ENCODE data around the gene DNAJC16. TPM values are rescaled to one million over a fixed set of nuclear protein-coding genes. Genes with fewer than 3 reads are reported as not detected.

The DNAJC16 gene
- total and polyA plus RNA-seq, 3 donors from 2014 or later = 19.9 to 32.1 (median 24.3) TPM

- H3K27me3 ChIP-seq = no peaks in the 10 kb centered on the region
- H3K27ac ChIP-seq = no peak overlapping the region
- no peaks in the 10 kb centered on the region for H3K9me3 ChIP-seq
- H3K4me1 ChIP-seq = peaks cover 2% of the 10 kb centered on the region
- no peak overlapping the region for H3K4me3 ChIP-seq
- TF ChIP-seq CTCF (IDR thresholded peaks at IDR 0.05) = no peak
- no peak for TF ChIP-seq POLR2A (IDR thresholded peaks at IDR 0.05)
- intact Hi-C loops (cut with DNase I; ENCODE audit: low total_unique reads) = no loop called here
- WGBS, 2 donors = 67 to 75% methylated on average over 14 to 18 of the region's 18 CpGs
- H3K36me3 ChIP-seq (ENCODE audit: low read depth, missing control alignments) = no peaks in the 10 kb centered on the region
- DNase-seq = no peak
Observed at GRCh38 chr1:15583016-15583706, 56.5 kb downstream of the DNAJC16 start.

GRCh38 chr1:15584489-15585363, 58.1 kb downstream of the DNAJC16 start, which contains the start of gene AGMAT:
Gene AGMAT (minus strand): TSS chr1:15585051. CDS start chr1:15584967, 84 bp downstream.
- intact Hi-C loops (cut with DNase I; ENCODE audit: low total_unique reads) = no loop called here
- Histone ChIP-seq H3K4me1 (no peaks in the 10 kb centered on the region), H3K27ac (no peak within 1 kb of the TSS), H3K36me3 (ENCODE audit: low read depth, missing control alignments) (no peaks in the 10 kb centered on the region), H3K27me3 (no peaks in the 10 kb centered on the region), H3K9me3 (no peaks in the 10 kb centered on the region), H3K4me3 (peak within 1 kb of the TSS; percentile 39 to 40)
- 1 to 10% methylated on average over 3 to 64 of the region's 68 CpGs for WGBS, 2 donors
- no peak for TF ChIP-seq CTCF (IDR thresholded peaks at IDR 0.05)
- DNase-seq = peak; percentile 45

GRCh38 chr1:15592285-15592684, 65.6 kb downstream of the DNAJC16 start:
- Histone ChIP-seq H3K27me3 (no peaks in the 10 kb centered on the region), H3K36me3 (ENCODE audit: low read depth, missing control alignments) (no peaks in the 10 kb centered on the region), H3K4me1 (peaks cover 3% of the 10 kb centered on the region), H3K9me3 (no peaks in the 10 kb centered on the region), H3K4me3 (no peak overlapping the region), H3K27ac (no peak overlapping the region)
- 88% methylated on average over 5 of the region's 5 CpGs for WGBS, 2 donors
- DNase-seq = no peak
- TF ChIP-seq CTCF (IDR thresholded peaks at IDR 0.05) (no peak), POLR2A (IDR thresholded peaks at IDR 0.05) (no peak)
- intact Hi-C loops (cut with DNase I; ENCODE audit: low total_unique reads) = no loop called here

- no peaks in the 10 kb centered on the region for H3K9me3 ChIP-seq
- DNase-seq = no peak
- H3K4me3 ChIP-seq = no peak overlapping the region
- WGBS, 2 donors = 82 to 85% methylated on average over 5 of the region's 5 CpGs
- no peak for TF ChIP-seq POLR2A (IDR thresholded peaks at IDR 0.05)
- no peak for TF ChIP-seq CTCF (IDR thresholded peaks at IDR 0.05)
- no peaks in the 10 kb centered on the region for H3K27me3 ChIP-seq
- intact Hi-C loops (cut with DNase I; ENCODE audit: low total_unique reads) = no loop called here
- H3K27ac ChIP-seq = no peak overlapping the region
- H3K36me3 ChIP-seq (ENCODE audit: low read depth, missing control alignments) = no peaks in the 10 kb centered on the region
- peaks cover 3% of the 10 kb centered on the region for H3K4me1 ChIP-seq
Observed at GRCh38 chr1:15595809-15596617, 69.4 kb downstream of the DNAJC16 start.
